Measurements from ENCODE around the gene RFX1.

- TF ChIP-seq CTCF (conservative IDR thresholded peaks at IDR 0.05) = no peak
- no peak for TF ChIP-seq EZH2 (IDR thresholded peaks at IDR 0.05; ENCODE audit: low read depth)
Observed at GRCh38 chr19:13920524-13920923, 85.6 kb downstream of the RFX1 start.

Data from PC-9 (cell line).